ENCODE data around the gene ACSS3. TPM values are rescaled to one million over a fixed set of nuclear protein-coding genes. Genes with fewer than 3 reads are reported as not detected.

The ACSS3 gene
- total RNA-seq, 6 experiments from 2014 or later, result 39.7 to 112 (median 56.5) TPM

DNA sequence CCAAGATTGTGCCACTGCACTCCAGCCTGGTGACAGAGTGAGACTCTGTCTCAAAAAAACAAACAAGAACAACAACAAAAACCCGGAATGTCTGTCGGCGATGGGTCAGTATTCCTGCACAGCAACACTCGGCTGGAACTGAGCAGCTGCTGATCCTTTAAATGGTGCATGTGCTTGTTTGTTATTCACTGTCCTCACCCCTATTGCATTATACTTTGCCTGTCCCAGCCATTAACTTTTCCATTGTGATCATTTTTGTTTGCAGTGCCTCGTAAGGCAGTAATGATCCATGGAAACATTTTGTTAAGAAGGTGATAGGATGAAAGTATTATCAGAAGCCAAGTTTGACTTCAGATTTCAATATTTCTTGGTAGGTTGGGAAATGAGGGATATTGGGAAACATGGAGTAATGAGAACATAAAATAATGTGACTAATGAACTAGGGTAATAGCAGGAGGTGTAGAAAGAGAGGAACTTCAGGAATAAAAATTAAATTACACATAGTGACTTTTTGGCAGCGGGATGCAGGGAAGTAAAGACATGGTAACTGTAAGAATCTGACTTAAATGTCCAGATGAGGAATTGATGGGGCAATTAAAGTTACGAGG is 6.1 kb downstream of the ACSS3 start:
- Histone ChIP-seq H3K4me1 (peaks cover 0 to 45% (median 15%) of the 10 kb centered on the region in 4 donors), H3K4me3 (no peak overlapping the region), H3K36me3 (no peaks in the 10 kb centered on the region), H3K27ac (peak overlapping the region; percentile 12 to 98 (median 70)), H3K27me3 (no peaks in the 10 kb centered on the region), H3K9me3 (no peaks in the 10 kb centered on the region)
- ATAC-seq, result peak; percentile 62 to 78 (median 70)
- TF ChIP-seq POLR2A (IDR thresholded peaks at IDR 0.05), result peak; percentile 73
- TF ChIP-seq, protein P1, sequence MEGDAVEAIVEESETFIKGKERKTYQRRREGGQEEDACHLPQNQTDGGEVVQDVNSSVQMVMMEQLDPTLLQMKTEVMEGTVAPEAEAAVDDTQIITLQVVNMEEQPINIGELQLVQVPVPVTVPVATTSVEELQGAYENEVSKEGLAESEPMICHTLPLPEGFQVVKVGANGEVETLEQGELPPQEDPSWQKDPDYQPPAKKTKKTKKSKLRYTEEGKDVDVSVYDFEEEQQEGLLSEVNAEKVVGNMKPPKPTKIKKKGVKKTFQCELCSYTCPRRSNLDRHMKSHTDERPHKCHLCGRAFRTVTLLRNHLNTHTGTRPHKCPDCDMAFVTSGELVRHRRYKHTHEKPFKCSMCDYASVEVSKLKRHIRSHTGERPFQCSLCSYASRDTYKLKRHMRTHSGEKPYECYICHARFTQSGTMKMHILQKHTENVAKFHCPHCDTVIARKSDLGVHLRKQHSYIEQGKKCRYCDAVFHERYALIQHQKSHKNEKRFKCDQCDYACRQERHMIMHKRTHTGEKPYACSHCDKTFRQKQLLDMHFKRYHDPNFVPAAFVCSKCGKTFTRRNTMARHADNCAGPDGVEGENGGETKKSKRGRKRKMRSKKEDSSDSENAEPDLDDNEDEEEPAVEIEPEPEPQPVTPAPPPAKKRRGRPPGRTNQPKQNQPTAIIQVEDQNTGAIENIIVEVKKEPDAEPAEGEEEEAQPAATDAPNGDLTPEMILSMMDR (IDR thresholded peaks at IDR 0.05), result no peak
- intact Hi-C loops (cut with DNase I), result no loop called here
- 35% methylated on average over 7 of the region's 7 CpGs for WGBS (ENCODE audit: insufficient coverage, low coverage, low lambda C conversion rate, missing lambda C conversion rate)
- peak; percentile 22 to 59 (median 48) for DNase-seq

DNA sequence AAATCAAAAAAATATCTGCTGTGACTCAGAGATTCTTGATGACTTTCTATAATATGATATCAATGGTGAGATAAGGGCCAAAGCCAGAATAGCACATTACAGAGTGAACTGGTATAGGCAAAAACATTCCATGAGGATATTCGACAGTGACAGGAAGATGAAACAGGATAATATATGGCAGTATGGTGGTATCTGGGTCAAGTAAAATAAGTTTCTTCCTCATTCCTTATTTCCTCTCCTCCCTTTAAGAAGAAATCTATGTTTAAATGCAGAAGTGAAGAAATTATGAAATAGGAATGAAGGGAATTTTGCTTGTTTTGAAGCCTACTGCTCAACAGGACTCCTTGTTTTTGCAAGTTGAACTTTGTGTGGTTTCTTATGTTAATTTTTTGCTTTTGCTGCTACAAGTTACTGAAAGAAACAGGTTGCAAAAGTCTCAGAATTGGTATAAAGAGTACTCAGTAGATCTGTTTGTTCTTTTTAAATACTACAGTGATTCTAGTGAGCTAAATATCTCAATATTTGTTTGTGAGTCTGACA is 7.0 kb downstream of the ACSS3 start:
- Histone ChIP-seq H3K36me3 (no peaks in the 10 kb centered on the region), H3K27ac (peak overlapping the region; percentile 4 to 98 (median 12)), H3K4me3 (no peak overlapping the region), H3K9me3 (no peaks in the 10 kb centered on the region), H3K27me3 (no peaks in the 10 kb centered on the region), H3K4me1 (peaks cover 0 to 45% (median 15%) of the 10 kb centered on the region in 4 donors)
- TF ChIP-seq, protein P1 (IDR thresholded peaks at IDR 0.05), result no peak
- TF ChIP-seq POLR2A (IDR thresholded peaks at IDR 0.05), result no peak
- WGBS (ENCODE audit: insufficient coverage, low coverage, low lambda C conversion rate, missing lambda C conversion rate), result 50% methylated on average over 1 of the region's 1 CpG
- DNase-seq (no peak), ATAC-seq (no peak)
- intact Hi-C loops (cut with DNase I), result no loop called here

DNA sequence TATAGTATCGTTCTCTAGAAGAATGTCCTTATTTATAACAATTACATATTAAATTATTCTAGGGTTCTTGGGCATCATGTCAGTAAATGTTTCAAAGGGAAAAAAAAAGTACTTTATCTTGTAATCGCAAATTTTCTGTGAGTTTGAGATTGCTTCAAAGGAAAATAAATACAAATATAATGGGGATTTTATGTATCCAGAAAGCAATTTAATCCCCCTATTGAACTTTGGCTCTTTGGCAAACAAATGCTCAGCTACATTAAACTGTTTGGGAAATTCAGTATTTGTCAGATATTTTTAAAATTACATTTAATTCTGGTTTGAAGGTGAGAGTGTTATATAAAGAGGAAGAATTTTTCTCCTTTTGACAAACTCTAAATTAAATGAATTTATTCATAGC is 8.0 kb downstream of the ACSS3 start:
- Histone ChIP-seq H3K27me3 (no peaks in the 10 kb centered on the region), H3K36me3 (no peaks in the 10 kb centered on the region), H3K4me3 (peak overlapping the region in 1 of 3 donors; percentile 3), H3K27ac (peak overlapping the region in 2 of 3 donors; percentile 4 to 98), H3K4me1 (peaks cover 0 to 43% (median 14%) of the 10 kb centered on the region in 4 donors), H3K9me3 (no peaks in the 10 kb centered on the region)
- DNase-seq (no peak), ATAC-seq (peak in 1 of 4 donors; percentile 38)
- TF ChIP-seq, protein P1 (IDR thresholded peaks at IDR 0.05), result no peak
- no peak for TF ChIP-seq POLR2A (IDR thresholded peaks at IDR 0.05)
- 29% methylated on average over 2 of the region's 2 CpGs for WGBS (ENCODE audit: insufficient coverage, low coverage, low lambda C conversion rate, missing lambda C conversion rate)
- intact Hi-C loops (cut with DNase I), result no loop called here

DNA sequence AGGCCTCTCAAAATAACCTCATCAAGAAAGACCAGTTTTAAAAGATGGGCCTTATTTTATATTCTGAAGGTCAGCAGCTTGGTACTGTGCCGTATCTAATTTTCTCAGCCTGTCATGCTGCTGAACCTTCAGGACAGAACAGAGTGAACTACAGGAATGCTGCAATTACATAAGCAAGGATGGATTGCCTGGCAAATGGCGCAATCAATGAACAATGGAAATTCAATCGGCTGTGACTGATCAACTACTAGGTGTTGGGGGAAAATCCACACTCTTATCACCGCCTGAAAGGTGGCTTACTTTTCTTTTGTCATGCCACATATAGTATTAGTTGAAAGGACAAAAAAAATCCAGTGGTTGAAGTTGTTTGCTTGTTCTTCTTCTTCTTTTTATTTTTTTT is 8.5 kb downstream of the ACSS3 start:
- H3K27me3 ChIP-seq, result no peaks in the 10 kb centered on the region
- DNase-seq, result peak in 1 of 3 donors; percentile 57
- 30% methylated on average over 4 of the region's 4 CpGs for WGBS (ENCODE audit: insufficient coverage, low coverage, low lambda C conversion rate, missing lambda C conversion rate)
- H3K9me3 ChIP-seq, result no peaks in the 10 kb centered on the region
- peaks cover 0 to 38% (median 12%) of the 10 kb centered on the region in 4 donors for H3K4me1 ChIP-seq
- H3K4me3 ChIP-seq, result peak overlapping the region in 1 of 3 donors; percentile 3
- peak; percentile 66 to 84 (median 76) for ATAC-seq
- H3K27ac ChIP-seq, result peak overlapping the region in 2 of 3 donors; percentile 4 to 98
- no peaks in the 10 kb centered on the region for H3K36me3 ChIP-seq
- intact Hi-C loops (cut with DNase I), result no loop called here
- TF ChIP-seq, protein P1 (IDR thresholded peaks at IDR 0.05), result no peak
- peak; percentile 56 for TF ChIP-seq POLR2A (IDR thresholded peaks at IDR 0.05)
